Right hindlimb (tissue), 1 donor: ENCODE data around the gene PKN3.

ENCODE experiments used
- DNase-seq: peaks from one replicate; pipeline ENCODE4 v3.0.0-alpha.2; 2018

PKN3 gene

DNA sequence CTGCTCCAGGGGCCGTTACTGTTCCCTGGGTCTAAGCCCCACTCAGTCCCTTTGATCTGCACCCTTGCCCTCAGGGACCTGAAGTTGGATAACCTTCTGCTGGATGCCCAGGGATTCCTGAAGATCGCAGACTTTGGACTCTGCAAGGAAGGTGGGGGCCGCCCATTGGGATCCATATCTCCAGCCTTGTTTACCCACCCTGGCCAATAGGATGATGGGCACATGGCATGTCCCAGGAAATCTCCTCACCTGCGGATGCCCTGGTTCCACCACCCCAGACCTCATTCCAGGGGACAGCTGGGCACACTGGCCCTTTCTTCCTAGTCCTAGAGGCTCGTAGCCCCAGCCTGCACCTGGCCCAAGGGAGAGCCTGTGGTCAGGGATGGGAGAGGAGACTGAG lies 16.2 kb downstream of the PKN3 start:
- DNase-seq, result no peak

DNA sequence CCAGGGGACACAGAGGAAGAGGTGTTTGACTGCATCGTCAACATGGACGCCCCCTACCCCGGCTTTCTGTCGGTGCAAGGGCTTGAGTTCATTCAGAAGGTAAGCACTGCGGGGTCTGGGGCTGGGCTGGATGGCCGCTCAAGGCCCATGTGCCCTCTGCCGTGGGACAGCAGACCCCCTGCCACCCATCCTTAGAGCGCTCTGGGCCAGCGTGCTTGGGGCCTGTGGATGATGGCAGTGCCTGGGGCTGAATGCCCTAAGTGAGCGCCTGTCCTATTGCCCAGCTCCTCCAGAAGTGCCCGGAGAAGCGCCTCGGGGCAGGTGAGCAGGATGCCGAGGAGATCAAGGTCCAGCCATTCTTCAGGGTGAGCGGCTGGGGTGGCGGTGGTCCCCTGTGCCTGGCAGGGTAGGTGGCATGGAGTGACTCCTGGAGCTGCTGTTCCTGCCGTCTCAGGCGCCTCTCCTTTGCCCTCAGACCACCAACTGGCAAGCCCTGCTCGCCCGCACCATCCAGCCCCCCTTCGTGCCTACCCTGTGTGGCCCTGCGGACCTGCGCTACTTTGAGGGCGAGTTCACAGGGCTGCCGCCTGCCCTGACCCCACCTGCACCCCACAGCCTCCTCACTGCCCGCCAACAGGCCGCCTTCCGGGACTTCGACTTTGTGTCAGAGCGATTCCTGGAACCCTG lies 17.8 kb downstream of the PKN3 start:
- DNase-seq, result no peak

DNA sequence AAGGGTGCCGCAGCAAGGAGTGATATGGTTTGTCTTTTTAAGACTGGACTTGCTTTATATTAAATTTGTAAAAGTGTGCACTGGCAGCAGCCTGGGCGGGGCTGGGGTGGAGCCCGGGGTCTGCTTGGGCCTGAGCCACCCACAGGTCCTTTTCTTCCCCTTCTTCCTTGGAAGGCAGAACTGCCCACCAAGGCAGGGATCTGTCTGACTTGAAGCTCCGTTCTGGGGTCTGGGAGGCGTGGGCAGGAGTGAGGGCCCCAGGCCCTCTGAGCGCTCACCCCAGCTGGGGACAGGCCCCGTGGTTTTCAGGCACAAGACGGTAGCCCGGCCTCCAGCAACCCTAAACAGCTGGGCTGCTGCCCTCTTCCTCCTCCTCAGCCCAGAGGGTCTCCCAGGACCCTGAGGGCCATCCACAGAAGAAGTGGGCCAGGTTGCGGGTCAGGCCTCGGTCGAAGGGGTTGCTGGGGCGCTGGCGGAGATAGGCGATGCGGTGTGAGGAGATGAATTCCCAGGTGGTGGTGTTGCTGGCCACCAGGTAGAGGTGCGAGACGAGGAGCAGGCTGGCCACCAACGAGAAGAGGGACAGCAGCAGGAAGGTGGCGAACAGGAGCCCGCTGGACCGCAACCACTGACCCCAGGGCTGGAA lies 18.7 kb downstream of the PKN3 start:
- no peak for DNase-seq

DNA sequence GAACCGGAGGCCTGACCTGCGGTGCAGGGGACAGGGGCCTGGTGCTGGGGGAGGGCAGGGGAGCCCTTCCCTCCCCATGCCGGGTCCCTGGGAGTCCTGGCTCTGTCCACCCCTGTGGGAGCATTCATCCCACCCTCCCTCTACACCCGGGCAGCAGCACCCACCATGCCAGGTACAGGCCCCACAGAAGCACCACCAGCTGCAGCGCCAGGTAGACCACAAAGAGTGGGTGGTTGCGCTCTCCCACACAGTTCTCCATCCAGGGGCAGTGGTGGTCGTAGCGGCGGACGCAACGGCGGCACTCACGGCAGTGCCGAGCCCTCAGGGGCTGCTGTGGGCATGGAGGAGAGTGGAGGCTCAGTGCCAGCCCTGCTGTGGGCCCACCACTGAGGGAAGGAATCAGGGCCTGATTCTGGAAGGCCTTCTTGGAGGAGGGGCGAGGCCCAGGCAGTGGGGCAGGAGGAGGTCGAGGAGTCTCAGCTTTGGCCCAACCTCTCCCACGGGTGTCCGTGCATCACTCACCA lies 19.2 kb downstream of the PKN3 start:
- DNase-seq, result no peak

DNA sequence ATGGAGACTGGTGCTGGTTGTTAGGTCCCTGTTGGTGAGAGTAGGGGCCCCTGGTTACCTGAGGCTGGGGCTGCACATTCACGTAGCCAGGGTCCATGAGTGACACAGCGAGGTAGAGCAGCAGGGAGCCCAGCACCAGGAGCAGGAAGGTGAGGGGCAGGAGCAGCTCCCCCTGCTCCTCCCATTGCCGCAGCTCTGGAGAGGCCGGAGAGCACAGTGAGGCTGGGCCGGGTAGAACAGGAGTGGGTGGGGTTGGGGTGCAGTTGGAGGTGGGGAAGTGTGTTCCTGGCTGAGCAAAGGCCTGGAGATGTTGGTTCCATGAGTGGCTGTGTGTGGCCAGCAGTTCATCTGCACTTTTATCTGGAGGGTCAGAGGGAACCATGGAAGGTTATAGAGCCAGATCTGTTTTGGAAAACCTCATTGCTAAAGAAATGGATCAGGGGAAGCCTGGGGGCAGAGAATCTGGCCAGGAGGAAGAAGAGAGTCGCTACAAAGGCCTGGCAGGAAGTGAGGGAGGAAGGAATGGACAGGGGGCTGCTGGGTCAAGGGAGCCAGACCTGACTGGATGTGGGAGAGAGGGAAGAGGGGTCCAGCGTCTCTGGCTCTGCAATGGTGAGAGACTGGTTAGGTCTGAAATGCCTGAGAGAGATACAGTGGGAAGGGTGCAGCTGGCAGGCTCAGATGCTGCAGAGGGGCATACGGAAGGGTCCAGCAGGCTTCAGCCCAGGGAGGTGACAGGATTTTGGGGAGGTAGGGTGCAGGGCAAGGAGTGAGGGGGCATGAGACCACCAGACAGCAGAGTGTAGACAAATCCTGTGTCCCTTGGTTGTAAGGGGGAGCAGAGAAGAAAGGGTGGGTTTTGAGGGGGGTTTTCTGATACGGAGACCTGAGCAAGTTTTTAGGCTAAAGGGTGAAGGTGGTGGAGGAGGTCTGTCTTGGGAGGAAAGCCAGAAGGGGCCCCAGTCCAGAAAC lies 20.4 kb downstream of the PKN3 start:
- DNase-seq, result no peak

GRCh38 chr9:128723352-128723865 lies 21.1 kb downstream of the PKN3 start:
- DNase-seq, result no peak

DNA sequence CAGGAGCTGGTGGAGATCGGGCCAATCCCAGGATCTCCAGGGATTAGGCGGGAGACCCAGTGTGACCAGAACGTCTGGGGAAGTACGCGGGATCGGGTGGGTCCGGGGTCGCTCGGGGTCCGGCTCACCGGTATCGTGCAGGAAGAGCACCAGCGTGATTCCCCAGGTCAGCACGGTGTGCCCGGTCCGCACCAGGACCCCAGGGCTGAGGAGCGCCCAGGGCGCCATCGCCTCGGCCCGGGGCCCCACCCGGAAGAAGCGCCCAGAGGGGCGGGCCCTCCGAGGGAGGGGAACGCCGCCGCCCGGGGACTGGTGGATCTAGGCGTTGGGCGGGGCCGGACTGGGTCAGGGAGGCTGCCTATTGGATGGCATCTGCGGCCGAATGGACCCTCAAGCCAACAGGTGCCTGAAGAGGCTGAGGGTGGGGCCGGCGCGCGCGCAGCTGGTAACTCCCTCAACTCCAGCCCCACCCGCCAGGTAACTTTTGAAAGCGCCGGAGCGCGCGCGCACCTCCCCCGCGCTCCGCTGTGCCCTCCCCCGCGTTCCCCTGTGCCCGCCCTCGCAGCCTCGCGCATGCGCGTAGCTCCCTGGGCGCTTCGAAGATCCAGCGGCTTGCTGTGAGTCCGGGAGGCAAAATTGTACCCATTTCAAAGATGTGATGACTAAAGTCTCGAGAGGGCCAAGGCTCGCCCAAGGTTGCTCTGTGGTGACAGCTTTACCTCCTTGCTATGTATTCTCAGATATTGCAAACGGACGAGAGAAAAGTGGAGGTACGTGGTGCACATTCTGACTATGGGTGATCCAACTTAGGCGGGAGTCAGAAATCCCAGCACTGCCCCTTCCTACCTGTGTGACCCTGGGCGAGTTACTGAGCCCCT lies 21.8 kb downstream of the PKN3 start, which contains the start of gene ZDHHC12:
TSS of gene ZDHHC12 (minus strand) at position 262 of the 878 bp plus-strand sequence. CDS start at position 228, 34 bp downstream.
- peak; percentile 90 for DNase-seq

DNA sequence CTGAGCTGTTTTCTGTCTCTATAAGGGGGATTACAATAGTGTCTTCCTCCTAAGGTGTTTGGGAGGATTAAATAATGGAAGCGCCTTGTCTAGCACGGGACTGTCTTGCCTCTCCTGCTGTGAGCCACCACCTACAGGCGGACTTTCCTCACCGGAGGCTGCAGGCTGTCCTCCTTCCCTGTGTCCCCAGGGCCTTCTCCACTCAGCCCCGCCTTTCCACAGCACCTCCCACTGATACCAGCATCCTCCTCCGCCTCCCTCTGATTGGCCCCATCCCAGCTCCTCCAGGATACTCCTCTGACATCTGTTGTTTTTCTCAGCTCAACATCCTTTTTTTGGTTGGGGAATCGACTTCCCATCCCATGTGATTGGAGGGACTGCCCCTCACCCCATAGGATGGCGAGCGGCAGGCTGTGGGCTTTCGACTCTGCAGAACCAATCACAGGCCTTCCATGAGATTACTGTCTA lies 22.5 kb downstream of the PKN3 start:
- peak; percentile 60 for DNase-seq

DNA sequence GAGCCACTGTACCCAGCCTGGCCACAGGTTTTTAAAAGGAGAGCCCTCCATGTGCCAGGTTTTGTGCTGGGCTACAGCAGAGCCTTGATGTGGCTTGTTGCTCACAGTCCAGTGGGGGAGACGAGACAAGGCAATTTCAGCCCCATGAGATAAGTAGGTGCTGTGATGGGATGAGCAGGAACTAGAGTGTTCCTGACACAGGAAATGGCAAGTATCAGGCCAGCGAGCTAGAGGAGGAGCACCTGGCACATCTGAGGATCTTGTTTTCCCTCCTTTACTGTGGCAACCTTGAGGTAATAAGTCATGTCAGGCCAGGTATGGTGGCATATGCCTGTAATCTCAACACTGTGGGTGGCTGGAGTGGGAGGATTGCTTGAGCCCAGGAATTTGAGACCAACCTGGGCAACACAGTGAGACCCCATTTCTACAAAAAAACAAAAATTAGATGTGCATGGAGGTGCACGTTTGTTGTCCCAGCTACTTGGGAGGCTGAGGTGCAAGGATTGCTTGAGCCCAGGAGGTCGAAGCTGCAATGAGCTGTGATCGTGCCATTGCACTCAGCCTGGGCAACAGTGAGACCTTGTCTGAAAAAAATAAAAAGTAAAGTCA lies 25.4 kb downstream of the PKN3 start:
- DNase-seq, result no peak

DNA sequence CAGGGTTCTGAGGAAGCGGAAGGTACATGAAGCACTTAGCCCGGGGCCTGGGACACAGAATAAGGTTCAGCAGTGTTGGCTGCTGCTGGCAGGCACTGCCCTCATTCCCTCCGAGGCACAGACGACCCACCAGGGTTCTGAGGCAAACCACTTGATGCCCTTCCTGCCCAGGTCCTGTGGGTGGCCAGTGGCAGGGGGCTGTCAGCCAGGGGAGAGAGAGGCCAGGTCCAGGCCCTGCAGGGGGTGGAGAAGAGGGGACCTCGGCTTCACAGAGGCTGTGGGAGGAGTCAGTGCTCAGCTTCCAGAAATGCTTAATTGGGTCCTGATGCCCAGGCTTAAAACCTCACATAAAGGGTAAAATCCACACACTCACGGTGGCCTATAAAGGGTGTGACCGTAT lies 26.0 kb downstream of the PKN3 start:
- no peak for DNase-seq

DNA sequence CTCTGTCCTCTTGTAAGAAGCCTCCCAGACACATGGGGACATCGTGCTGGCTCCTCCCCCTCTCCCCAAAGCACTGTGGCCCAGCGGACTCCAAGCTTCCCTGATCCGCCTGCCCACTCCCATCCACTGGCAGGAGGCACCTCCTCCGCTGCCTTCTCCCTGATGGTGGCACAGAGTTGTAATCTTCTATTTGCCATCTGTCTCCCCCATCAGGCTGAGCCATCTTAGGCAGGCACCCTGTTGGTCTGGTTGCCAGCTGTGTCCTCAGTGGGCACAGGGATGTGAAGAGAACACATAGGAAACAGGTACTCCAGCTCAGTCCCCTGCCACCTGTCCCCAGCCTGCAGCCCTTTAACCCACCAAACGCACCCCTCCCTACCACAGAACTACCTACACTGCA lies 27.0 kb downstream of the PKN3 start:
- DNase-seq, result no peak

GRCh38 chr9:128729766-128730517 lies 27.6 kb downstream of the PKN3 start:
- DNase-seq, result no peak

DNA sequence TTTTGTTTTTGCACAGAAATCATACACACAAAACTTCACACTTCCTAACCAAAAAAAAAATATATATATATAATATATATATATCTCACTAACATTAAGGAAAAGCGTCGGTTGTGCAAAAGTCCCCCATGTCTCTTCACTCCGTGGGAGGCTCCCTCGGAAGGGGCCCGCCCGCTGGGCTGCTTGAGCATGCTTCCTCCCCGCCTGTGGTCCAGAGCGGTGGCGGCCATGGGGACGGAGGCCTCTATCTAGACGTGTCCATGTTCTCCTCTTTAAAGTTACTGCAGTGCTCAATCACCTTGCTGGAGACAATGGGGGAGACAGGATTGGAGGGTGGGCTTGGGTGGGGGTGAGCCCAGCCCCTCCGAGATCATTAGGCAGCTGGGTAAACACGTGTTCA lies 28.8 kb downstream of the PKN3 start:
- DNase-seq, result no peak

- DNase-seq, result no peak
Observed at GRCh38 chr9:128731691-128732090, 29.4 kb downstream of the PKN3 start.

- no peak for DNase-seq
Observed at GRCh38 chr9:128732576-128732975, 30.3 kb downstream of the PKN3 start.

GRCh38 chr9:128733256-128733655 lies 31.0 kb downstream of the PKN3 start:
- peak; percentile 77 for DNase-seq

- DNase-seq, result no peak
Observed at GRCh38 chr9:128735373-128735772, 33.1 kb downstream of the PKN3 start.

- DNase-seq, result no peak
Observed at GRCh38 chr9:128742401-128742800, 40.1 kb downstream of the PKN3 start.

DNA sequence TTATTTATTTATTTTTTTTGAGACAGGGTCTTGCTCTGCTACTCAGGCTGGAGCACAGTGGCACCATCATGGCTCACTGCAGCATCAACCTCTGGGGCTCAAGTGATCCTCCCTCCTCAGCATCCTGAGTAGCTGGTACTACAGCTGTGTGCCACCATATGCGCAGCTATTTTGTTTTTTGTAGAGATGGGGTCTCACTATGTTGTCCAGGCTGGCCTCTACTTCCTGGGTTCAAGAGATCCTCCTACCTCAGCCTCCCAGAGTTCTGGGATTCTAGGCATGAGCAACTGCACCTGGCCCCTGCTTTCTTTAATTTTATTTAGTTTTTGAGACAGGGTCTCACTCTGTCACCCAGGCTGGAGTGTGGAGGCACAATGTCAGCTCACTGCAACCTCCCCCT lies 41.1 kb downstream of the PKN3 start:
- no peak for DNase-seq

- DNase-seq, result no peak
Observed at GRCh38 chr9:128747241-128747640, 44.9 kb downstream of the PKN3 start.
